LoVo (cell line): ENCODE data around the gene MFNG.

Experiments used
- DNase-seq: peaks from one replicate; pipeline ENCODE4 v3.0.0-alpha.2; 2016; ENCODE audit warnings: low spot score

The MFNG gene

DNA sequence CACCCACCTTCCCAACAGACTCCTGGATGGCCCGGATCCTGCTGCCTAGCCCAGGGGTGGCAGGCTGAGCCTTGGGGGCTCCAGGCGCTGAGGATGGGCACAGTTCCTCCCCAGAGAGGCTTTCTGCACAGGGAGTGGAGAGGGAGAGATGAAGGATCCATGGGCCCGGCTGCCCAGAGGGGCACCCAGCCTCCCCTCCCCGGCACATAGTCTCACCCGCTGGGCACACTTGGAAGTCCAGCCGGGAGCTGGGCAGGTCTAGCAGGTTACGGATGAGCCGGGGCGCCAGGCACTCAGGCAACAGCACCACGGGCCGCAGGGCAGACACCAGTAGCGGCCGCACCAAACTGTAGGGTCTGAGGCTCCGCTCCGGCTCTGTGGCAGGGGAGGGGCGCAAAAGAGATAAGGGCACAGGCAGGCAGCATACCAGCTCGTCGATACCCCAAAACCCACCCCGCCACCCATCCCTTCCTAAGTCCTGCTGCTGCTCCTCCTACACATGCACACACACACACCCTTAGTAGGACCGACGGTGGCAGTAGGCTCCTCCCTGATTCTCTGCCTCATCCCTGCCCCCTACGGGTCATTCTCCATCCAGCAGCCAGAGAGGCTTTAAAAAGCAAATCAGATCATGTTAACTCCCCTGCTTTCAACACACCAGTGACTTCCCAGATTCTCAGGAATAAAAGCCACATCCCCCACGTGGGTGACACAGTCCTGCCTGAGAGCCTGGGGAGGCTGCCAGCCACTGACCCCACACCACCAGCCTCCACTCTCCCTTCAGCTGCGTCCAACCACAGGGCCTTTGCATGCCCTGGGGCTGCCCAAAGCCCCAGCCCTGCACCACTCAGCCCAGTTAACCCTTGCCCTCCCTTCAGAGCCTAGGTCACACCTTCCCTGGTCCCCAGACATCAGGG lies 6.5 kb upstream of the MFNG start:
- DNase-seq, result no peak

GRCh38 chr22:37491559-37492427 lies 5.6 kb upstream of the MFNG start:
- DNase-seq, result no peak

DNA sequence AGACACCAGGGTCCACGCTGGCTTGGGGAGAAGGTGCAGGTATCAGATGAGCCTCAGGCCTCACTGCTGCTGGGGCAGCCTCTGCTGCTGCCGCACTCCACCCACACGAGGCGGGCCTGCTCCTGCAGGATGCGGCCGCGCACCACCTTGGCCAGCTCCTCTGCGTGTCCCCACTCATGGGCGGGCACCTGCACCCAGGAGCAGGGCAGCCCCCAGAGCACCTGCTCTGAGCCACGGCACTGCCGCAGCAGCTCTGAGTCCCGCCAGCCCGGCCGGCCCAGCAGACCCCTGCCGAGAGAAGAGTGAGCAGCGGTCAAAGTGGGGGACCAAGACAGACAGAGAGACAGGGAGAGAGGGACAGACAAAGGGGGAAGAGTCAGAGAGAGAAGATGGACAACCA lies 4.9 kb upstream of the MFNG start:
- DNase-seq, result no peak

DNA sequence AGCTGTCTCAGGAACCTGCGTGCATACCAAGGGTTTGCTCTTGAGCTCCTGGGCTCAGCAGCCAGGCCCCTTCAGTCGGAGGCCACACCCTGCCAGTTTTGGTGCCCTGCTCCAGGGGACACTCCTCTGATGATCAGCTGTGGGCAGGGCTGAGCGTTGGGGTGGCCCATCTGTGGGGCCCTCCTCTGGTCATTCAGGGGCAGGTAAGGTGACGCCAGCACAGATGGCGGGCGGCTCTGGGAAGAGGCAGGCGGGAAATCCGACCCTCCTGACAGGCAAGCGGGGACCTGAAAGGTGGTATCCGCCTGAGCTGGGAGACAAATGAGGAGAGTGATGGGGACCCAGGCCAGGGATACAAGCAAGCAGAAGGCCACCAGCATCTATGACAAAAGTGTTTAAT lies 3.8 kb upstream of the MFNG start:
- DNase-seq, result no peak

DNA sequence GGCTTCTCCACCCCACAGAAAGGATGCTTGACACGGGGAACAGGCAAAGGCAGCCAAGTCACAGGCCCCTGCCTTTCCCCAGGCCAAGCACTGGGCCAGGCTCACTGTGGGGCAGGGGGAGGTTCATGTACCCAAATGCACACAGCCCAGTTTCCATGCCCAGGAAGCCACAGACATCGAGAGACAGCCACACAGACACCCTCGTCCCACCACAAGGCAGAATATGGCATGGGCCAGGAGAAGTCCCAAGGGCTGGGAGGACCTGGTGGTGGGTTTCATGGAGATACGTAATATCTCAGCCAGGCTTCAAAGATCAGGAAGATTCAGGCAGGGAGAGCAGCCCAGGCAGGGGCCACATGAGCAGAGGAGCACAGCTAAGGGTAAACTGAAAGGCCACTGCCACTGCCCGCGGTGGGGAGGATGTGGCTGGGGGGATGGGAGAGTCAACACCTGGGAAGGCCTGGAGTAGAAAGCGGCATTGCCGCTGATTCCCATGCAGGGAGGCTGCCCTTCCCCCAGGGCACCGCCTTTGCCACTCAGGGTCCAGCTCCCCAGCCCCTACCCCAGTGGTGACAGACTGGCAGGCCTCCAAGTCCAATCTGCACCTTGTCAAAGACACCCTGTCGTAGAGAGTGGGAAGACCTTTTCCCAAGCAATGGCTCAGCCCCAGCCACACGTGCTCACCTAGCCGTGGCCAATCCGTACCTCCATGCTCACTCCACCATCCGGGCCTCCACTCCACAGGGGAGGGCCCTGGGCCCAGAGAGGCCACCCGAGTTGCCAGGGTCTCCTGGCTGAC lies 2.4 kb upstream of the MFNG start:
- DNase-seq, result no peak

DNA sequence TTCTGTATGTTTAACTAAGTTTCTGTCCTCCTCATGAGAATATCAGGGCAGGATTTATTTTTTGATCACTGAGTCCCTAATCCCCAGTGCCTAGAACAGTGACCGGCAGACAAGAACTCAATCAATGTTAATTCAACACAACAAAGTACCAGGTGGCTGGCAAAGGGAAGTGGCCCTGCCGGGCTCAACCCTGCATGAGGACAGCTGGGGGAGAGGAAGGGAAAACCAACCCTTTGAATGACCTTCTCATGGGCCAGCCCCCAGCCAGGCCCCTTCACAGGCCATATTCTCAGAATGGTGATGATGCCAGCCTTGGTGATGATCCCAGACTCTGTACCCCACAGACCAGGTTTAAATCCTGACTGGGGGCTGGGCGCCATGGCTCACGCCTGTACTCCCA lies 1.4 kb upstream of the MFNG start:
- no peak for DNase-seq

DNA sequence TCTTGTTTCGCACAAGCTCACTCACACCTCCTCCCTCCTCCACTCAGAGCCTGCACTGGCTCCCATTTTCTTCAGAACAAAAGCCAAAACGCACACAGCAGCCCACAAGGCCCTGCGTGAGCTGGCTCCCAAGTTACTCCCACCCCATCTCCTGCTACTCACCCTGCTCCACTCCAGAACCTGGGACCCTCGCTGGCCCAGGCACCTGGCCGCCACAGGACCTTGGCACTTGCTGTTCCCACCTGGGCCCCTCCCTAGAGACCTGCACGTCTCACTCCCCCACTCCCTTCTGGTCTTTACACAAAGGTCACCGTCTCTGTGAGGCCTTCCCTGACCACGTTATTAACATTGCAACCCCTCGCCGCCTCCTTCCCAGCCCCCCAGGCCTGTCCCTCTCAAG lies 945 bp upstream of the MFNG start:
- no peak for DNase-seq

DNA sequence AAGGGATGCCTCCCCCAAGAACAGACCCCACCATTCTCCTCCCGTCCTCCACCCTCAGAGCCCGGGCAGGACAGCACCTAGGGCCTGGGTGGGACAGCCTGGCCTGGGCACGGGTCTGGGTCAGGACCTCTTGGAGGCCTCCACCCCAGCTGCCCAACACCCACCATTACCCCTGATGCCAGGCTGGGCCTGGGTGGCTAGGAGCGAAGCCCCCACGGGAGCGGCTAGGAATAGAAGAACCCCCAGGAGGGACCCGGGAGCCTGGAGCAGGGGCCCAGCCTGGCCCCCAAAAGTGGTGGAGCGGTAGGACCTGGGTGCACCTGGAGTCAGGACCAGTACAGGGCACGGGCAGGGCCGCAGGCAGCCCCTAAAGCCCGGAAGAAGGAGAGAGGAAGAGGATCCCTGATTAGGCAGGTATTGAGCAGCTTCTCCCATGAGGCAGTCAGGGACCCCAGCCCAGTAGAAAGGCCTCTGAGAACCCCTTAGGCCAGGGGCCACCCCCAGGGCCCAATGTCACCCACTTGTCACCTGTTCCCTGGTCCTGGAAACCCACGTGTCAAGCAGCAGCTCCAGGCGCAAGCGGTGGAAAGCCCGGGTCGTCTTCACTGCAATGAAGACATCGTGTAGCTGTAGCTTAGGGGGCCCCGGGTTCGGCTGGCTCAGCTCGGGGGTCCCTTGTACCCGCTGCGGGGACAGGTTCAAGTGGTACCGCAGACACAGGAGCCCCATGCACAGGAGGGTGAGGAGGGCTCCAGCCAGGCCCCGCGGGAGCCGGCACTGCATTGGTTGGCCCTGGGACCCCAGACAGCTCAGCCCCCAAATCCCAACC lies 575 bp downstream of the MFNG start:
- no peak for DNase-seq

DNA sequence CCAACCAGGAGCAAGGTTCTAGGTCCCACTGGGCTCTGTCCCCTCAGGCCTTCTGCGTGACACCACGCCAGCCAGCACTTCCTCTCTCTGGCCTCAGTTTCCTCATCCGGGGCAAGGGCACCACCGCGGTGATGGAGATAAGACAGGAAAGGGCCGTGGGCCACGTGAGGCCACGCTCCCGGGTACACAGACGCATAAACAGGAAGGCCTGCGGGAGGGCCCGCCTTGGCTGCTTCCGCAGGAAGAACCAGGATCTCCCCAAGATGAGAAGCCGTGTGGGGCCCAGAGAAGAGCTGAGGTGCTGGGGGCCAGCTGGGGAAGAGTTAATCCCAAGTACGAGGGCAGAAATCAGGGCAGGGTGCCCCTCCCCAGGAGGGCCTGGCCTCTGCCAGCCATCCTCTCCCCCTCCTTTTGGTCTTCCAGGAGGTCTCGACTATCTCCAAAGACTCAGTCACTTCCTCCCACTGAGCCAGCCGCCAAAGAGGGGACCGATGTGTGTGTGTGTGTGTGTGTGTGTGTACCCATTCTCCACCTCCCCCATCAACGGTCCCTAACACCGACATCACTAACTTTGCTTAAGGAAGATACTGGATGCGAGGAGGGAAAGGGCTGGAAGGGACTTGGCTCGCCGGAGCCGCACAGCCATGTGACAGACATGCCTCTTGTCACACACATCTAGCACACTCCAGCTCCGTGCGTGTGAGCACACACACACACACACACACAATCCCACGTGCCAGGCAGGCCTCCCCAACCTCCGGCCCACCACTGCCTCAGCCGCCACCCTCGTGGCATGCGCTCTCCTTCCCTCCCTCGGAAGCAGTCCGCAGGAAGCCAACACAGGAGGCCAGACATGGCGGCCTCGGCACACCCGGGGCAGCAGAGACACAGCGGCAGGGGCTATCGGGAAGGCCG lies 1.4 kb downstream of the MFNG start:
- no peak for DNase-seq

DNA sequence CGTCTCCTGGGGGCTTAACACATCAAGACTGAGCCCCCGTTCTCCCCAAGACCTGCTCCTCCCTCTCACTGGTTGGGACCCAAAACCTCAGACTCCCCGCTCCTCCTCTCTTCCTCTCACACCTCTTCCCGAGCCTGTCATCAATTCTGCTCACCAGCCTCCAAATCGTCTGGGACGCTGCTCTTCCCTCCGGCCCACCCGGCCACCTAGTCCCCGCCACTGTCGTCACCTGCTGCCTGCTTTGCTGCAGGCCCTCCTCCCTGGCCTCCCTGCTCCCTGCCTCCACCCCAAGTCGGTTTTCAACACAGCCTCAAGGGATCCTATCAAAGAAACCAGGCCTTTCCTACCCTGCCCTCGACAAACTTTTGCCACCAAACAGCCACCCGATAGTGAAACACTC lies 3.1 kb downstream of the MFNG start:
- no peak for DNase-seq

- DNase-seq, result no peak
Measured at GRCh38 chr22:37482244-37482643, 3.9 kb downstream of the MFNG start.

DNA sequence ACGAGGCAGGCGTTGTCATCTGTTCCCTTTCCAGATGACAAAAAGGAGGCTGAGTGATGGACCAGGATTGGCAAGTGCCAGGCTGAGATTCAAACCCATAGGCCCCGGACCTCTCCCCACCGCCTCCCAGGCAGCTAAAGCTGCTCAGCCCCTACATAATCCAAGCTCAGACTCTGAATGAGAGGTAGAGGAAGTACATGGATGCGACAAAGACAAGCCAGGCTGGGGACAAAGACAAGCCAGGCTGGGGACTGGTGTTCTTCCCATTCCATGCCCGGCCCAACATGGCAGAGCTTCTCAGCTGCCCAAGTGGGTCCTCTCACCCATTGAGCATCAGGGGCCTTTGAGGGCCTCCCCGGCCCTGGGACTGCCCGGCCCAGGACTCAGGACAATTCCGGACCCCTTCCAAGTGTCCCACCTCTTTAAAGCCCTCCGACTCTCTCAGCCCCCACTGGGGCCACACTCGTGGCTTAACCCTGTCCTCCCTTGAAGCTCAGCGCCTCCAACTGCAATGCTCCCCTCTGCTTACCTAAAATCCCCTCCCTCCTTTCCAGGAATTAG lies 4.8 kb downstream of the MFNG start:
- DNase-seq, result no peak

DNA sequence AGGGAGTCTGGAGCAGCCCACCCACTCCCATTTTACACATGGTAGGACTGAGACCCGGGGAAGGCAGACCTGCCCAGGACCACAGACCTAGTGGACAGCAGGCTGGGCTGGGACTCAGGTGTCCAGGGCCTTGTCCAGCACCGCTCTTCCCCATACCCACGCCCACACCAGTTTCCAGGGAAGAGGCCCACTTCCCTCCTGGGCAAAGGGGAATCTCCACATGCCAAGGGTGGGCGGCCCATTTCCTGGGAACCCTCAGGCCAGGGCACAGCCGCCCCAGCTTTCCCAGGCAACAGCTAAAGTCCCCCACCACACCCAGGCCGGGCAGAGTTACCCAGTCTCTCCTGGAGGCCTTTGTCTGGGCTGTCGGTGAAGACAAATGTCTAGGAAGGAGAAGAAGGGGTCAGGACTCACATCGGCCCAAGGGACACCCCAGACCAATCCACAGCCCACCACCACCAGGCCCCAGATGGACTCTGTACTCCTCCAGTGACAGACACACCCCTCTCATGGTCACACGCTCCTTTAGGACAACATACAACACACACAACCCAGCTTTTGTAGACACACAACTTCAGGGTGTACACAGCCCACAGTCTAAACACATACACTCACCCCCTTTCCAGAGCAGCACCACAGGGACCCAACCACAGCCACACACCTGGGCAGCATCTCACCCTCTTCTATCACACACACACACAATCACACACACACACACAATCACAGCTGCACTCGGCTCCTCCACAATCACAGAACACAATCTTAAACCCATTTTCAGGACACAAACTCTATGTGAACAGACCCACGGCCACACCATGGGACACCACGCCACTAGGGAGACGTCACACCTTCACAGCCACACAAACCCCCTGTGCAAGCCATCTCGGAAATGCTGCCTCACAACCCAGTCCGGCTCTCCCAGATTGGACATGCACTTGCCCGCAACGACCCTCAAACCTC lies 5.5 kb downstream of the MFNG start:
- DNase-seq, result no peak

GRCh38 chr22:37479196-37479595 lies 7.0 kb downstream of the MFNG start:
- DNase-seq, result no peak

- DNase-seq, result no peak
Measured at GRCh38 chr22:37476389-37477329, 9.5 kb downstream of the MFNG start.

- no peak for DNase-seq
Measured at GRCh38 chr22:37474447-37475090, 11.6 kb downstream of the MFNG start.

DNA sequence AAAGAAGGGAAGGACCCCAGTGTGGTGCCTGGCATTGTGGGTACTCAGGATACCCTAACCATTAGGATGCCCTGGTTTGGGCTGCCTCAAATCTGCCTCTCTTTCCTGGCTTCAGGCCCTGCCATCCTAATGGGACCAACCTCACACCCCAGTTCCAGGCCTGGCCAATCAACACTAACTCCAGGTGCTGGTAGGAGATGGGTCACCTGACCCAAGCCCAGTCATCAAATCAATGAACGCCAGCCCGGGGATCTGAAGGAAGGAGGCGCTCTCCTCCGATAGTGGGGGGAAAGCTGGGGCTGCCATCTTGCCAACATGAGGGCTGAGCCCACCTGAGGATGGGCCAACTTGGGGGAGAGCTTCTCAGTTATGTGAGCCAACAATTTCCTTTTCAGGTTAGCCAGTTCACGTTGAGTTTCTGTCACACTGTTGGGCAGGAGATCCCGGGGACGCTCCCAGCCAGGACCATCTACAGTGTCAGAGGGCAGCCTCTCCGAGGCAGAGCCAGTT lies 12.7 kb downstream of the MFNG start:
- DNase-seq, result no peak
